NCI-H460 (cell line): ENCODE results near the gene ACTR6. TPM values are rescaled to one million over a fixed set of nuclear protein-coding genes. Genes with fewer than 3 reads are reported as not detected.
A peak's percentile ranks its signal among the peaks of the same experiment; 100 is the strongest.
"Not testable (repeated sequence)": the region's sequence is repeated elsewhere in the genome, so short reads cannot be mapped to it uniquely, and the experiment has no call there.

Source experiments
- DNase-seq: peaks from one replicate; pipeline ENCODE4 v3.0.0-alpha.2; 2016; ENCODE audit warnings: low read depth; ENCODE audit errors: extremely low read depth
- total RNA-seq: library from RNA; depleted of rRNA; stranded (reverse); fragments of >200 nt; shearing (Covaris generic); gene quantifications from 2 replicates; pipeline ENCODE4 v1.2.3, GENCODE V29; 2014

The ACTR6 gene
- total RNA-seq, 1 experiment from 2014 or later, result 42.2 TPM

DNA sequence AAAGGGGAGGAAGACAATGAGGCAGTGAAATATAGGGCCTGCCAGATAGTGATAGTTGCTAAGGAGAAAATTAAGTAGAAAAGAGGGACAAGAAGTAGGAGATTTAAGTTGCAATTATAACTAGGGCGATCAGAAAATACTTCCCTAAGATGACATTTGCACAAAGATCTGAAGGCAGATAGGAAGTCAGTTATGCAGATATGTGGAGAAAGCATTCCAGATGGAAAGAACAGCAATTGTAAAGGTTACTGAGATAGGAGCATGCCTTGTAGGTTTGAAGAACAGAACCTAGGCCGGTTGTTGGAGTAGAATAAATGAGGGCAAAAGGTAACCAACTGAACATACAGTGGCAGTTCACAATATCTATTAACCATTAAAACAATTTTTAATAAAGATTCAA lies 21.4 kb upstream of the ACTR6 start:
- DNase-seq, result no peak

GRCh38 chr12:100184549-100185145 lies 16.0 kb upstream of the ACTR6 start:
- no peak for DNase-seq

- no peak for DNase-seq
These were observed 15.2 kb upstream of the ACTR6 start for GRCh38 chr12:100185361-100185894.

GRCh38 chr12:100186071-100186470 lies 14.5 kb upstream of the ACTR6 start:
- no peak for DNase-seq

GRCh38 chr12:100187068-100187467 lies 13.5 kb upstream of the ACTR6 start:
- no peak for DNase-seq

DNA sequence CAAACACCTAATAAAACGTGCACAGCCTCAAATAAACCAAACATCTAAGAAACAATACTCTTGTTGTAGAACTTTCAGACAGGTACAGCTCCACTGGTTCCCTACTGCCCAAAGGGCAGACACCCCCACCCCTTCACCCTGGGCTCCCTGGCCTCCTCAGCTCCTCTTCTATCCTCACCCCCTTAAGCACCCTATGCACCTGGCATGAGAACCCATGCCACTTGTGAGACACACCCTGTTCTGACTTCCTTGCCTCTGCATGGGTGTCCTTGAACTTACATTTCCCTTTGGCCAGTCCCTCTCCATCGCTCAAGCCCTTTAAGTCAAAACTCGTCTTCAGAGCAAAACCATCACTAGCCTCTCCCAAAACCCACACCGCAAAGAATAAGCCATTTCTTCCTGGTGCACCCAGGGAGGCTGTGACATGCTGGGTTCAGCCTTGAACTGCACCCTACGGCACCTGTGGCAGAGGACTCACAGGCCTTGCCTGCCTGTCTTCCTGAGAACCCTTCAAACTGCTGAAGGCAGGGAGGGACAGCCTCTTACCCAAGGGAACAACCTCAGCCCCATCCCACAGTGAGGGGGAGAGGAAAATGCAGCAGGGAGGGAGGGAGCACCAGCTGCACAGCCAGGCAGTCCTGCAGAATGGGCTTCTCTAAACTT lies 12.6 kb upstream of the ACTR6 start:
- DNase-seq, result no peak

GRCh38 chr12:100188888-100189635 lies 11.6 kb upstream of the ACTR6 start:
- DNase-seq, result not testable (repeated sequence)

DNA sequence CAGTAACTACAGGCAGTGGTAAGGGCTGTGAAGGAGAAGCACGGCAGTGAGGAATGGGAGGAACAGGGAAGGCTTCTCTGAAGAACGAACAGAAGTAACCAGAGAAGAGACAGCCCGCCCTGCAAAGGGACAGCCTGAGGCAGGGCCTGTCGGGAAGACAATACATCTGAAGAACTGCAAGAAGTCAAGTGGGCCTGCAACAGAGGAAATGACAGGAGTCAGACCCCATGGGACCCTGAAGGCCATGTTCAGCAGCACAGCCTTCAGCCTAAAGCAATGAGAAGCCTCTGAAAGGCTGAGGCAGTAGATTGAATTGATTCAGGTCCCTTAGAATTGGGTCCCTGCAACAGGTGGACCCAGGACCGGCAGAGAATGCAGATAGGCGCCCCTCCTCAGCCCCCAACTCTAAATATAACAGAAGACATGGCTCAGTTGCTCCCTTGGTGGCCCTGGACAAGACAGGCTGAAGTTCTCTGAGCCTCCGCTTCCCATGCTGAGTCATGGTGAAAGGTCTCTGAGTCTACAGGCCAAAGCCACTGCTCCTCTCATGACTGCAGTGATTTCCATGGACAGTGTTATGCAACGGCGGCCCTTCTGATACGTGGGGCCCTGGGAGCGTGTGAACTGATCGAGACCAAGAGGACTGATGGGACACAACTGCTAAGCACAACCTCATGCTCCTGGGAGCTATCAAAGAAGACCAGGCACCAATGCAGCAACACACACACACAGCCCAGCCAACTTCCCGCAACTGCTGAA lies 10.8 kb upstream of the ACTR6 start:
- no peak for DNase-seq

GRCh38 chr12:100193085-100193484 lies 7.5 kb upstream of the ACTR6 start:
- DNase-seq, result no peak

DNA sequence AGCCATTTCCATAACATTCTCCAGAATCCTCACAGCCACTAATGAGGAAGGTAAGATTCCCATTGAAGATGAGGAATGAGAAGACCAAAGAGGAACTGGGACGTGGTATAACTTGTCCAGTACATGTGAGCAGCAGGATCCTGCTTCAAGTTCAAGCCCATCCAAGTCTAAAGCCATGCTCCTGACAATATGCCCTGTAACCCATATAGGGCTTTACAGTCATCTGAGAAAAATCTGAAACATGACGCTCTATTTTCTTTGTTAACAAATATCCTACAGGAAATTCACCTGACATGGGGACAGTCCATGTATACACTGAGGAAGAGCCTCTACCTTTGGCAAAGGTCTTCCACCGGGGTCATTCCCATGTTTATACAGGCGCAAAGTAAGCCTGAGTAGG lies 3.1 kb upstream of the ACTR6 start:
- DNase-seq, result no peak

- no peak for DNase-seq
These were observed 1.6 kb upstream of the ACTR6 start for GRCh38 chr12:100199023-100199346.

DNA sequence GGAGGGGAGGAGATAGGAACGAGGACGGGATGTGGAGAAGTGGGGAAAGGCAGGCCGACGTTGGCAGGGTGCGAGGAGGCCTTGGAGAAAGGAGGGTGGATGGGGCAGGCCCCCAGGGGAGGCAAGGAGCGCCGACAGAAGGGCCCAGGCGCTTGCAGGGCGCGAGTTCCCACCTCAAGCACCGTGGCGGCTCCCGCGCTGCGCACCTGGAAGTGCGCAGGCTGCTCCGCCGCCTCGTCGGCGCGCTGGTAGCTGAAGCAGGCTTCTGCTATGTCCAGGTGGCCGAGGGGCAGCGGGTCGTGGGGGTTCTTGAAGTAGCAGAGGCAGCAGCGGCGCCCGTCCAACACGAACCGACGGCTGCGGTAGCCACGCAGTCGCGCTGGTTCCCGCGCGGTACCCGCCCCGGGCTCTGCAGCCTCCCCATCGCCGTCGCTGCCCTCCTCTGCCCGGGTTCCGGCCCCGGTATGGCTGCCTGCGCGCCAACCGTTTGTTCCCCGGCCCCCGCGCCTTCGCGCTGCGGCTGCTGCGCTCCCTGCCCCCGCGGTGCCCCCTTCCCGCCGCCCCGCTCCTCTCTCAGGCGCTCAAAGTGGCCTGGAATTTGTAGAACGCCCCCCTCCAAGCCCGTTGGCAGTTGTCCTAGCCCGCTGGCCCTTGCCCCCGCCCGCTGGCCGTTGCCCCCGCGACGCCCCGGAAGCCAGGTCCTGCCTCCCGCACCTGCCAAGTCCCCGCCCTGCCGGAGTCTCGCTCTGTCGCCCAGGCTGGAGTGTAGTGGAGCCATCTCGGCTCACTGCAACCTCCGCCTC lies 1.1 kb upstream of the ACTR6 start:
- DNase-seq, result peak; percentile 27

GRCh38 chr12:100201604-100202423 lies 1.2 kb downstream of the ACTR6 start:
- DNase-seq, result no peak

- no peak for DNase-seq
These were observed 6.7 kb downstream of the ACTR6 start for GRCh38 chr12:100207311-100207710.

DNA sequence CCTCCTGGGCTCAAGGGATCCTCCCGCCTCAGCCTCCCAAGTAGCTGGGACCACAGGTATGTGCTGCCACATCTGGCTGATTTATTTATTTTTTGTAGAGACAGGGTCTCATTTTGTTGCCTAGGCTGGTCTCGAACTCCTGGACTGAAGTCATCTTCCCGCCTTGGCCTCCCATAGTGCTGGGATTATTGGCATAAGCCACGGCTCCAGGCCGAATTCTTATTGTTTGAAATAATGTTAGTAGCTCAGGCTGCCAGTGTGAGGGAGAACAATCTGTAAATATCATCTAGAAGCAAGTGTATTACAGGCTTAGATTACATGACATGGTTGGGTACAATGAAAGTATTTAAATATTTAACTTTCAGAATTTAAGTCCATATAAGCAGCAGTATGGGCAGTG lies 8.2 kb downstream of the ACTR6 start:
- no peak for DNase-seq

- no peak for DNase-seq
These were observed 11.1 kb downstream of the ACTR6 start for GRCh38 chr12:100211698-100212097.

DNA sequence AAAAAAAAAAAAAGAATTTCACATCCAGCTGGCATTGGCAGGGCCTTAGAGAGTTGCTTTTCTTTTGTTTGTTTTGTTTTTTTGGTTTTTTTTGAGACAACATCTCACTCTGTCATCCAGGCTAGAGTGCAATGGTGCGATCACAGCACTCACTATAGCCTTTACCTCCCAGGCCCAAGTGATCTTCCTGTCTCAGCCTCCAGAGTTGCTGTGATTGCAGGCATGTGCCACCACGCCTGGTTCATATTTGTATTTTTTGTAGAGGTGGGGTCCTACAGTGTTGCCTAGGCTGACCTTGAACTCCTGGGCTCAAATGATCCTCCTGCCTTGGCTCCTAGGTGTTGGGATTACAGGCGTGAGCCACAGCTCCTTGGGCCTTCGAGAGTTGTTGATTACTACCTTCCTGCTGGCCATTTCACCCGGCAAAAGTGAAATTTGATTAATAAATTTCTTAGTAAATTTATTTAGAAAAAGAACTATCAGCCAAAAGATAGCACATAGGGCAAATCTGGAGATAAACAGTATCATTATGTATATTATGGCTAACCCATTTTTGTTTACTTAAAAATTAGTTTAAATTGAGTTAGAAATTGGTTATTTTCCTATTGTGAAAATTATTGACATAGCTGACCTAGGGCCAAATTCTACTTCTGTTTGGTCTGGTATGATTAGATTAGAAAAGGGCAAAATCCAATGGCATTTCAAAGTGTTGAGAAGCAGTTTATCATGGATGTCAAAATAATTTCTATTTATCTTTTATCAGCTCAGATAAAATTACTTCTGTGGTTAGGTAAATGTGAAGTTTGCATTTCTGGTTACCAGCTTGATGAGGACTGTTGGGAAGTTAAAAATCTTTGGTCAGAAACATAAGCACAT lies 12.6 kb downstream of the ACTR6 start:
- DNase-seq, result no peak

- DNase-seq, result no peak
These were observed 13.9 kb downstream of the ACTR6 start for GRCh38 chr12:100214518-100214917.
